Trophoblast cell (in vitro differentiated cells and primary cell): ENCODE data around the gene RAB4B.
"Not testable (repeated sequence)": the region's sequence is repeated elsewhere in the genome, so short reads cannot be mapped to it uniquely, and the experiment has no call there.

Source experiments
- DNase-seq, 2 donors: peaks; one replicate each; pipeline ENCODE4 v3.0.0-alpha.2; 2016
- H2AFZ ChIP-seq: 2 replicates; pipeline ENCODE4 v1.6.1; 2013; ENCODE audit warnings: low read length, moderate library complexity, mild to moderate bottlenecking; ENCODE audit not compliant: insufficient read depth, poor library complexity
- H2AK5ac ChIP-seq: 2 replicates; pipeline ENCODE4 v1.6.1; 2013; ENCODE audit warnings: mild to moderate bottlenecking, low read length
- H2BK120ac ChIP-seq: 2 replicates; pipeline ENCODE4 v1.6.1; 2013; ENCODE audit warnings: low read length, mild to moderate bottlenecking, moderate library complexity; ENCODE audit not compliant: insufficient read depth, poor library complexity
- H2BK12ac ChIP-seq: 2 replicates; pipeline ENCODE4 v1.6.1; 2013; ENCODE audit warnings: mild to moderate bottlenecking, low read length, moderate library complexity
- H2BK5ac ChIP-seq: 2 replicates; pipeline ENCODE4 v1.6.1; 2013; ENCODE audit warnings: low read length, low read depth, moderate library complexity, mild to moderate bottlenecking; ENCODE audit not compliant: poor library complexity
- H3K14ac ChIP-seq: 2 replicates; pipeline ENCODE4 v1.6.1; 2013; ENCODE audit warnings: mild to moderate bottlenecking, low read length
- H3K18ac ChIP-seq: 2 replicates; pipeline ENCODE4 v1.6.1; 2013; ENCODE audit warnings: mild to moderate bottlenecking, low read length
- H3K23ac ChIP-seq: 2 replicates; pipeline ENCODE4 v1.6.1; 2013; ENCODE audit warnings: low read length
- H3K27ac ChIP-seq: 2 replicates; pipeline ENCODE4 v1.5.1; 2013; ENCODE audit warnings: low read depth, mild to moderate bottlenecking, inconsistent platforms, low read length, moderate library complexity
- H3K27me3 ChIP-seq: 2 replicates; pipeline ENCODE4 v1.6.1; 2013; ENCODE audit warnings: inconsistent platforms, mild to moderate bottlenecking, low read length, moderate library complexity; ENCODE audit not compliant: insufficient read depth
- H3K36me3 ChIP-seq, 2 experiments: 1 replicate in 1 of 2; 2 replicates in 1 of 2; pipeline ENCODE4 v1.6.1; 2013; ENCODE audit warnings: low read length in 2 of 2, mild to moderate bottlenecking in 2 of 2, moderate library complexity in 1 of 2; ENCODE audit not compliant: insufficient read depth in 2 of 2, control insufficient read depth in 1 of 2
- H3K4ac ChIP-seq: 2 replicates; pipeline ENCODE4 v1.6.1; 2013; ENCODE audit warnings: low read depth, mild to moderate bottlenecking, low read length, moderate library complexity
- H3K4me1 ChIP-seq, 2 experiments: 1 replicate in 1 of 2; 2 replicates in 1 of 2; pipeline ENCODE4 v1.6.1; 2013; ENCODE audit warnings: low read length in 2 of 2, mild to moderate bottlenecking in 2 of 2, moderate library complexity in 1 of 2; ENCODE audit not compliant: insufficient read depth in 2 of 2, control insufficient read depth in 1 of 2
- H3K4me2 ChIP-seq: 2 replicates; pipeline ENCODE4 v1.6.1; 2013; ENCODE audit warnings: inconsistent platforms, mild to moderate bottlenecking, low read length, moderate library complexity
- H3K4me3 ChIP-seq: 2 replicates; pipeline ENCODE4 v1.5.1; 2013; ENCODE audit warnings: mild to moderate bottlenecking, low read depth, low read length, inconsistent platforms
- H3K79me1 ChIP-seq: one replicate; pipeline ENCODE4 v1.6.1; 2013; ENCODE audit warnings: low read length
- H3K79me2 ChIP-seq: 2 replicates; pipeline ENCODE4 v1.6.1; 2013; ENCODE audit warnings: low read length, mild to moderate bottlenecking; ENCODE audit not compliant: control insufficient read depth, insufficient read depth, poor library complexity
- H3K9ac ChIP-seq: 2 replicates; pipeline ENCODE4 v1.6.1; 2013; ENCODE audit warnings: mild to moderate bottlenecking, low read length
- H3K9me3 ChIP-seq: 2 replicates; pipeline ENCODE4 v1.6.1; 2013; ENCODE audit warnings: low read depth, mild to moderate bottlenecking, control low read depth, inconsistent platforms, low read length; ENCODE audit not compliant: insufficient read depth
- H4K12ac ChIP-seq: 2 replicates; pipeline ENCODE4 v1.6.1; 2013; ENCODE audit warnings: low read depth, mild to moderate bottlenecking, low read length, moderate library complexity
- H4K8ac ChIP-seq: 2 replicates; pipeline ENCODE4 v1.6.1; 2013; ENCODE audit warnings: low read depth, mild to moderate bottlenecking, low read length, moderate library complexity
- H4K91ac ChIP-seq: one replicate; pipeline ENCODE4 v1.6.1; 2013; ENCODE audit warnings: low read depth, mild to moderate bottlenecking, low read length, moderate library complexity
- WGBS: extraction: QIAGEN DNeasy Blood & Tissue Kit; methylation state at CpG from one replicate; pipeline ENCODE4 v1.1.7; 2013; ENCODE audit warnings: missing lambda C conversion rate; ENCODE audit not compliant: insufficient read length, insufficient coverage; ENCODE audit errors: extremely low coverage; 5-methylcytosine and 5-hydroxymethylcytosine counted together

RAB4B gene

DNA sequence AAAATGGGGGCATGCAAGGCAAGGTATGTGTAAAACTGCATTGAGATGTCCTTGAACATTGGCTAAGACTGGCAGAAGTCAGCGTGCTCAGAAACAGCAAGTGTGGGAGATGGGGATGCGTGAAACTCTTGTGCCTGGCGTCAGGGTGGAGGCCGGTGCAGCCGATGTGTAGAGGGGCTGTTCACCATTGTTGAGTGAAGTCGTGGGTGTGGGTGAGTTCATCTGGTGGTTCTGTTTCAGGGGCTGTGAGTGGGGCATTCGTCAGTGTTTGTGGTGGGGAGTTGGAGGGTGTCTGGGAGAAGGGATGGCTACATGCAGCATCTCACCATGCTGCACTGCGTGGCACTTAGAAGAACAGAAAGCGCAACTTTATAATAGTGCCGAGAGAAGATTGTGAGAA, 14.1 kb upstream of the RAB4B start:
- Histone ChIP-seq H2AK5ac (no peak overlapping the region), H3K36me3 (peaks cover 64 to 74% of the 10 kb centered on the region in 2 experiments), H2BK5ac (no peak overlapping the region), H3K27ac (no peak overlapping the region), H3K18ac (no peak overlapping the region), H2AFZ (no peak overlapping the region), H2BK12ac (no peak overlapping the region), H3K23ac (no peak overlapping the region), H3K79me1 (no peaks in the 10 kb centered on the region), H3K9me3 (peaks cover 2% of the 10 kb centered on the region), H4K91ac (no peak overlapping the region), H4K8ac (no peak overlapping the region), H3K4me1 (no peaks in the 10 kb centered on the region), H3K9ac (no peak overlapping the region), H3K4me3 (no peak overlapping the region), H2BK120ac (no peak overlapping the region), H3K27me3 (no peaks in the 10 kb centered on the region), H3K14ac (no peak overlapping the region), H3K4ac (no peak overlapping the region), H4K12ac (no peak overlapping the region), H3K79me2 (no peaks in the 10 kb centered on the region), H3K4me2 (no peak overlapping the region)
- no CpG with 5 or more reads among the region's 10 CpGs for WGBS
- no peak for DNase-seq

DNA sequence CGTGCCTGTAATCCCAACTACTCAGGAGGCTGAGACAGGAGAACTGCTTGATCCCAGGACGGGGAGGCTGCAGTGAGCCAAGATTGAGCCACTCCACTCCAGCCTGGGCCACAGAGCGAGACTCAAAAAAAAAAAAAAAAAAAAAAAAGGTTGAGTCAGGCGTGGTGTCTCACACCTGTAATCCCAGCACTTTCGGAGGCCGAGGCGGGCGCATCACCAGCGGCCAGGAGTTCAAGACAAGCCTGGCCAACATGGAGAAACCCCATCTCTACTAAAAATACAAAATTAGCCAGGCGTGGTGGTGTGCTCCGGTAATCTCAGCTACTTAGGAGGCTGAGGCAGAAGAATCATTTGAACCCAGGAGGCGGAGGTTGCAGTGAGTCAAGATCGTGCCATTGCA, 11.7 kb upstream of the RAB4B start:
- H4K12ac ChIP-seq, H3K4ac ChIP-seq, H3K14ac ChIP-seq, H3K23ac ChIP-seq, H2BK120ac ChIP-seq, H3K79me1 ChIP-seq, H3K4me1 ChIP-seq, H3K4me3 ChIP-seq, H4K8ac ChIP-seq, H3K9ac ChIP-seq, H2AK5ac ChIP-seq, H3K27ac ChIP-seq, H4K91ac ChIP-seq, H3K4me2 ChIP-seq, H3K9me3 ChIP-seq, H3K27me3 ChIP-seq, DNase-seq, H2BK12ac ChIP-seq, H3K79me2 ChIP-seq, H2AFZ ChIP-seq, H3K18ac ChIP-seq, H2BK5ac ChIP-seq: not testable (repeated sequence)
- no CpG with 5 or more reads among the region's 13 CpGs for WGBS
- peaks cover 47 to 51% of the 10 kb centered on the region in 2 experiments for H3K36me3 ChIP-seq

DNA sequence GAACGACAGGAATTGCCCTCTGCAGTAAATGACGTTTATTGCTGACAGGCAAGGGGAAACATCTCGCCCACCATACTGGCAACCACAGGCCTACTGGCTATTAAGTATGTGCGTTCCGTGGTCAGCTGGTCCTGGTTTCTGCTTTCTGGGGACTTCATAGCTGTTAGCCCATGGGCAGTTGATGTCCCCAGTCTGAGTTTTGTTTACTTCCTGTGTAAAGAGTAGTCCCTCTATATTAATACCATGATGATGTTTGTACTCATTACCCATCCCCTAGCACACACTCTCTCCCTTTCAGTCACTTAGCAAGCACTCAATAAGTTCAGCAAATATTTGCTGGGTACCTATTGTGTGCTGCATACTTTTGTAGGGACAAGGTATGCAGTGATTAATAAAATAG, 9.2 kb upstream of the RAB4B start:
- Histone ChIP-seq H2BK12ac (no peak overlapping the region), H4K8ac (no peak overlapping the region), H2BK5ac (no peak overlapping the region), H3K79me2 (no peaks in the 10 kb centered on the region), H4K12ac (no peak overlapping the region), H3K27ac (no peak overlapping the region), H3K27me3 (no peaks in the 10 kb centered on the region), H3K4me1 (no peaks in the 10 kb centered on the region), H4K91ac (no peak overlapping the region), H3K23ac (no peak overlapping the region), H3K18ac (no peak overlapping the region), H3K36me3 (peaks cover 23 to 27% of the 10 kb centered on the region in 2 experiments), H3K14ac (no peak overlapping the region), H2AK5ac (no peak overlapping the region), H2AFZ (no peak overlapping the region), H2BK120ac (no peak overlapping the region), H3K9me3 (no peaks in the 10 kb centered on the region), H3K9ac (no peak overlapping the region), H3K4me2 (no peak overlapping the region), H3K4me3 (no peak overlapping the region), H3K79me1 (peaks cover under 1% of the 10 kb centered on the region), H3K4ac (no peak overlapping the region)
- WGBS: no CpG with 5 or more reads among the region's 5 CpGs
- no peak for DNase-seq

DNA sequence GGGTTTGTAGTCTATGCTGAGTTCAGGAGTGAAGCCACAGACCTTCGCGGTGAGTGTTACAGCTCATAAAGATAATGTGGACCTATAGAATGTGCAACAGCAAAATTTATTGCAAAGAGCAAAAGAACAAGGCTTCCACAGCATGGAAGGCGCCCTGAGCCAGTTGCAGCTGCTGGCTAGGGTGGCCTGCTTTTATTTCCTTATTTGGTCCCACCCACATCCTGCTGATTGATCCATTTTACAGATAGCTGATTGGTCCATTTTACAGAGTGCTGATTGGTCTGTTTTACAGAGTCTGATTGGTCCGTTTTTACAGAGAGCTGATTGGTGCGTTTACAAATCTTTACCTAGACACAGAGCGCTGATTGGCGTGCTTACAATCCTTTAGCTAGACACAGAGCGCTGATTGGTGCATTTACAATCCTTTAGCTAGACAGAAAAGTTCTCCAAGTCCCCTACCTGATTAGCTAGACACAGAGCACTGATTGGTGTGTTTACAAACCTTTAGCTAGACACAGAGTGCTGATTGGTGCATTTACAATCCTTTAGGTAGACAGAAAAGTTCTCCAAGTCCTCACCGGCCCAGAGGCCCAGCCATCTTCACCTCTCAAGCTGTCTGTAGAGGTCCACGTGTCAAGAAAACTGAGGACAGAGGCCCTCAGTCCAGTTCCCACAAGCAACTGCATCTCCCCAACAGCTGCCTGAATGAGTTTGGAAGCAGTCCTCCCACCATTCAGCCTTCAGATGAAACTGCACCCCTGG, 6.8 kb upstream of the RAB4B start:
- not testable (repeated sequence) for H3K4me2 ChIP-seq, H3K27ac ChIP-seq, H3K79me2 ChIP-seq, H3K79me1 ChIP-seq, H2BK120ac ChIP-seq, H2AK5ac ChIP-seq, H3K9me3 ChIP-seq, H2AFZ ChIP-seq, H3K4me3 ChIP-seq, H3K27me3 ChIP-seq, H3K9ac ChIP-seq, H3K14ac ChIP-seq, H2BK12ac ChIP-seq, H3K36me3 ChIP-seq, H4K91ac ChIP-seq, H2BK5ac ChIP-seq, H3K4ac ChIP-seq, H3K18ac ChIP-seq, H4K12ac ChIP-seq, H4K8ac ChIP-seq, DNase-seq, H3K23ac ChIP-seq
- H3K4me1 ChIP-seq: peaks cover 7 to 10% of the 10 kb centered on the region in 2 experiments
- WGBS: no CpG with 5 or more reads among the region's 10 CpGs
